ENCODE data around the gene SLC25A38. TPM values are rescaled to one million over a fixed set of nuclear protein-coding genes. Genes with fewer than 3 reads are reported as not detected.

SLC25A38 gene
- polyA plus RNA-seq, 1 donor from 2014 or later: 32.5 TPM

DNA sequence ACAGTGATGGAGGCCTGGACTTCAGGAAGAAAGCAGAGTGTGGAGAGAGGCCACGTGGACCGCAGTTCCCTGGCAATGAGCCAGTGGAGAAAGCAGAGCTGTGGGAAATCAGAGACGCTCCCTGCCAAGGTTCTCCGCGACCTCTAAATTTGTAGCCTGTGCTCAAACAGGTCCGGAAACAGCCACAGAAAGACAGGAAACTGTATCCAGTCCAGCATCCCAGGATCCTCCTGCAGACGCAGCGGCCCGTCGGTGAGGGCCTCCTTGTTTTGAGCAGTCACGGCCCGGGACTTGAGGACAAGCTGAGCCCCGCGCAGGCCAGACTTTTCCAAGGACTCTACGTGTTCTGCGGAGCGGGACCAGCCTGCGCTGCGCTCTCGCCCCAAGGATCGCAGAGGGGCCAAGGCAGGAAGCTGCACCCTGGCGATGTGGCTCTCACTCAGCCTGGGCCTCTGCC lies 45.6 kb downstream of the SLC25A38 start:
- no peak overlapping the region for H2AFZ ChIP-seq (ENCODE audit: low read depth, low read length)
- H4K20me1 ChIP-seq (ENCODE audit: insufficient read depth): no peaks in the 10 kb centered on the region
- no peaks in the 10 kb centered on the region for H3K9me3 ChIP-seq (ENCODE audit: low read length)
- H3F3A ChIP-seq (ENCODE audit: insufficient read depth, low read length, poor library complexity, severe bottlenecking): no peaks in the 10 kb centered on the region
- H3K9me2 ChIP-seq (ENCODE audit: insufficient read depth, low read length): no peaks in the 10 kb centered on the region
- no peaks in the 10 kb centered on the region for H3K27me3 ChIP-seq (ENCODE audit: insufficient read depth, low read depth, low read length)
- no peak overlapping the region for H3K27ac ChIP-seq (ENCODE audit: low read length)
- no peak overlapping the region for H3K4me3 ChIP-seq (ENCODE audit: low read length)
- H3K36me3 ChIP-seq (ENCODE audit: insufficient read depth, low read length): no peaks in the 10 kb centered on the region
- TF ChIP-seq, protein P1, sequence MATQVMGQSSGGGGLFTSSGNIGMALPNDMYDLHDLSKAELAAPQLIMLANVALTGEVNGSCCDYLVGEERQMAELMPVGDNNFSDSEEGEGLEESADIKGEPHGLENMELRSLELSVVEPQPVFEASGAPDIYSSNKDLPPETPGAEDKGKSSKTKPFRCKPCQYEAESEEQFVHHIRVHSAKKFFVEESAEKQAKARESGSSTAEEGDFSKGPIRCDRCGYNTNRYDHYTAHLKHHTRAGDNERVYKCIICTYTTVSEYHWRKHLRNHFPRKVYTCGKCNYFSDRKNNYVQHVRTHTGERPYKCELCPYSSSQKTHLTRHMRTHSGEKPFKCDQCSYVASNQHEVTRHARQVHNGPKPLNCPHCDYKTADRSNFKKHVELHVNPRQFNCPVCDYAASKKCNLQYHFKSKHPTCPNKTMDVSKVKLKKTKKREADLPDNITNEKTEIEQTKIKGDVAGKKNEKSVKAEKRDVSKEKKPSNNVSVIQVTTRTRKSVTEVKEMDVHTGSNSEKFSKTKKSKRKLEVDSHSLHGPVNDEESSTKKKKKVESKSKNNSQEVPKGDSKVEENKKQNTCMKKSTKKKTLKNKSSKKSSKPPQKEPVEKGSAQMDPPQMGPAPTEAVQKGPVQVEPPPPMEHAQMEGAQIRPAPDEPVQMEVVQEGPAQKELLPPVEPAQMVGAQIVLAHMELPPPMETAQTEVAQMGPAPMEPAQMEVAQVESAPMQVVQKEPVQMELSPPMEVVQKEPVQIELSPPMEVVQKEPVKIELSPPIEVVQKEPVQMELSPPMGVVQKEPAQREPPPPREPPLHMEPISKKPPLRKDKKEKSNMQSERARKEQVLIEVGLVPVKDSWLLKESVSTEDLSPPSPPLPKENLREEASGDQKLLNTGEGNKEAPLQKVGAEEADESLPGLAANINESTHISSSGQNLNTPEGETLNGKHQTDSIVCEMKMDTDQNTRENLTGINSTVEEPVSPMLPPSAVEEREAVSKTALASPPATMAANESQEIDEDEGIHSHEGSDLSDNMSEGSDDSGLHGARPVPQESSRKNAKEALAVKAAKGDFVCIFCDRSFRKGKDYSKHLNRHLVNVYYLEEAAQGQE (IDR thresholded peaks at IDR 0.05; ENCODE audit: borderline replicate concordance): no peak
- TF ChIP-seq EP300 (conservative IDR thresholded peaks at IDR 0.05; ENCODE audit: poor library complexity, severe bottlenecking) (no peak), TAF1 (IDR thresholded peaks at IDR 0.05; ENCODE audit: low read depth) (no peak), SMC3 (conservative IDR thresholded peaks at IDR 0.05; ENCODE audit: poor library complexity) (no peak), MXI1 (conservative IDR thresholded peaks at IDR 0.05; ENCODE audit: poor library complexity, severe bottlenecking) (no peak), CTCF (IDR thresholded peaks at IDR 0.05; ENCODE audit: poor library complexity, severe bottlenecking) (no peak), RAD21 (conservative IDR thresholded peaks at IDR 0.05) (no peak), POLR2AphosphoS5 (IDR thresholded peaks at IDR 0.05) (no peak), EZH2 (IDR thresholded peaks at IDR 0.05; ENCODE audit: borderline replicate concordance, insufficient read depth, low read length, poor library complexity, severe bottlenecking) (no peak)
- no peak overlapping the region for H3K9ac ChIP-seq (ENCODE audit: low read length)
- no peaks in the 10 kb centered on the region for H3K79me2 ChIP-seq (replicated peaks; ENCODE audit: insufficient read depth, low read length)
- H3K4me2 ChIP-seq (ENCODE audit: low read length): no peak overlapping the region

- Histone ChIP-seq H2AFZ (ENCODE audit: low read depth, low read length) (no peak overlapping the region), H3K79me2 (replicated peaks; ENCODE audit: insufficient read depth, low read length) (no peaks in the 10 kb centered on the region), H3K9me3 (ENCODE audit: low read length) (no peaks in the 10 kb centered on the region), H3K9me2 (ENCODE audit: insufficient read depth, low read length) (no peaks in the 10 kb centered on the region), H3K27ac (ENCODE audit: low read length) (no peak overlapping the region), H3K27me3 (ENCODE audit: insufficient read depth, low read depth, low read length) (no peaks in the 10 kb centered on the region), H3K4me2 (ENCODE audit: low read length) (no peak overlapping the region), H3K4me3 (ENCODE audit: low read length) (no peak overlapping the region), H3F3A (ENCODE audit: insufficient read depth, low read length, poor library complexity, severe bottlenecking) (no peaks in the 10 kb centered on the region), H4K20me1 (ENCODE audit: insufficient read depth) (no peaks in the 10 kb centered on the region), H3K9ac (ENCODE audit: low read length) (no peak overlapping the region), H3K36me3 (ENCODE audit: insufficient read depth, low read length) (no peaks in the 10 kb centered on the region)
- TF ChIP-seq SMC3 (conservative IDR thresholded peaks at IDR 0.05; ENCODE audit: poor library complexity): no peak
- no peak for TF ChIP-seq POLR2AphosphoS5 (IDR thresholded peaks at IDR 0.05)
- TF ChIP-seq EP300 (conservative IDR thresholded peaks at IDR 0.05; ENCODE audit: poor library complexity, severe bottlenecking): no peak
- no peak for TF ChIP-seq EZH2 (IDR thresholded peaks at IDR 0.05; ENCODE audit: borderline replicate concordance, insufficient read depth, low read length, poor library complexity, severe bottlenecking)
- TF ChIP-seq, protein P1 (IDR thresholded peaks at IDR 0.05; ENCODE audit: borderline replicate concordance): no peak
- TF ChIP-seq TAF1 (IDR thresholded peaks at IDR 0.05; ENCODE audit: low read depth): no peak
Observed at GRCh38 chr3:39429466-39429865, 46.3 kb downstream of the SLC25A38 start.

Measured in neural cell (in vitro differentiated cells).